OCI-LY1 (cell line): ENCODE measurements around the gene CPT2.

Source experiments
- H2AFZ ChIP-seq: fragments of 200-600 bp; sonication (generic), shearing (Covaris generic); 2 replicates; pipeline ENCODE4 v1.6.0; 2014; ENCODE audit warnings: antibody characterized with exemption, mild to moderate bottlenecking, low read length
- H3F3A ChIP-seq: fragments of 200-600 bp; sonication (generic), shearing (Covaris generic); 2 replicates; pipeline ENCODE4 v1.6.0; 2014; ENCODE audit warnings: mild to moderate bottlenecking, antibody characterized with exemption, low read length, moderate library complexity; ENCODE audit not compliant: insufficient read depth
- H3K27ac ChIP-seq: fragments of 200-600 bp; sonication (generic); 2 replicates; pipeline ENCODE4 v1.5.1; 2014; ENCODE audit warnings: low read length, mixed run types, mild to moderate bottlenecking, low read depth; ENCODE audit not compliant: poor library complexity, severe bottlenecking
- H3K27me3 ChIP-seq: fragments of 200-600 bp; sonication (generic); 2 replicates; pipeline ENCODE4 v1.6.0; 2014; ENCODE audit warnings: antibody characterized with exemption, mild to moderate bottlenecking, low read length, moderate library complexity; ENCODE audit not compliant: insufficient read depth
- H3K36me3 ChIP-seq: fragments of 200-600 bp; sonication (generic); 2 replicates; pipeline ENCODE4 v1.6.1; 2014; ENCODE audit warnings: mild to moderate bottlenecking, antibody characterized with exemption, low read length, moderate library complexity, mixed read lengths; ENCODE audit not compliant: insufficient read depth
- H3K4me1 ChIP-seq: fragments of 200-600 bp; sonication (generic); 2 replicates; pipeline ENCODE4 v1.5.1; 2014; ENCODE audit warnings: mild to moderate bottlenecking, low read length, moderate library complexity; ENCODE audit not compliant: insufficient read depth, severe bottlenecking
- H3K4me2 ChIP-seq: fragments of 200-600 bp; sonication (generic), shearing (Covaris generic); 2 replicates; pipeline ENCODE4 v1.6.1; 2014; ENCODE audit warnings: low read length
- H3K4me3 ChIP-seq: fragments of 200-600 bp; sonication (generic); 2 replicates; pipeline ENCODE4 v1.5.1; 2014; ENCODE audit warnings: low read length, low read depth, mild to moderate bottlenecking, mixed read lengths; ENCODE audit not compliant: poor library complexity, severe bottlenecking
- H3K79me2 ChIP-seq: fragments of 200-600 bp; shearing (Covaris generic); 2 replicates; pipeline ENCODE4 v1.6.1; 2016; ENCODE audit warnings: mixed run types, low read length, mixed read lengths; ENCODE audit not compliant: insufficient read depth
- H3K9ac ChIP-seq: fragments of 200-600 bp; sonication (generic), shearing (Covaris generic); 2 replicates; pipeline ENCODE4 v1.6.1; 2014; ENCODE audit warnings: mild to moderate bottlenecking, low read length, mixed read lengths
- H3K9me2 ChIP-seq: fragments of 200-600 bp; sonication (generic), shearing (Covaris generic); 2 replicates; pipeline ENCODE4 v1.6.1; 2014; ENCODE audit warnings: low read depth, mild to moderate bottlenecking, low read length, mixed read lengths
- H3K9me3 ChIP-seq: fragments of 200-600 bp; shearing (Covaris generic); 2 replicates; pipeline ENCODE4 v1.6.1; 2014; ENCODE audit warnings: low read length, mixed read lengths
- H4K20me1 ChIP-seq: fragments of 200-600 bp; sonication (generic), shearing (Covaris generic); 2 replicates; pipeline ENCODE4 v1.6.0; 2016; ENCODE audit warnings: mild to moderate bottlenecking, low read length; ENCODE audit not compliant: insufficient read depth
- CTCF ChIP-seq: fragments of 200-600 bp; sonication (generic), shearing (Covaris generic); IDR thresholded peaks from 2 replicates; pipeline ENCODE4 v1.5.1; 2017; ENCODE audit warnings: mild to moderate bottlenecking, antibody characterized with exemption, low read length, moderate library complexity, mixed read lengths
- EZH2 ChIP-seq: fragments of 200-600 bp; sonication (generic), shearing (Covaris generic); IDR thresholded peaks from 2 replicates; pipeline ENCODE4 v1.8.0; 2017; ENCODE audit warnings: borderline replicate concordance, mixed run types, mild to moderate bottlenecking, antibody characterized with exemption, low read length, moderate library complexity, mixed read lengths

CPT2 gene

GRCh38 chr1:53172426-53173128, 24.0 kb upstream of the CPT2 start:
- peaks cover 5% of the 10 kb centered on the region for H3K4me1 ChIP-seq
- no peaks in the 10 kb centered on the region for H3K9me3 ChIP-seq
- H3K4me2 ChIP-seq: no peak overlapping the region
- TF ChIP-seq CTCF: no peak
- TF ChIP-seq EZH2: no peak
- no peak overlapping the region for H3K9ac ChIP-seq
- H3K9me2 ChIP-seq: no peaks in the 10 kb centered on the region
- no peak overlapping the region for H3K4me3 ChIP-seq
- H3K79me2 ChIP-seq: no peaks in the 10 kb centered on the region
- no peak overlapping the region for H3K27ac ChIP-seq
- no peaks in the 10 kb centered on the region for H4K20me1 ChIP-seq
- no peaks in the 10 kb centered on the region for H3K27me3 ChIP-seq
- H2AFZ ChIP-seq: no peak overlapping the region
- H3K36me3 ChIP-seq: no peaks in the 10 kb centered on the region
- no peaks in the 10 kb centered on the region for H3F3A ChIP-seq

- TF ChIP-seq EZH2: no peak
- Histone ChIP-seq H3K9me3 (no peaks in the 10 kb centered on the region), H3K27me3 (0 out of 2 replicates have a peak, but pooled peaks cover 5% of the 10 kb centered on the region), H3K36me3 (no peaks in the 10 kb centered on the region), H2AFZ (no peak overlapping the region), H3F3A (no peaks in the 10 kb centered on the region), H3K4me3 (no peak overlapping the region), H3K9me2 (no peaks in the 10 kb centered on the region), H3K4me2 (no peak overlapping the region), H3K27ac (no peak overlapping the region), H3K4me1 (peaks cover 5% of the 10 kb centered on the region), H4K20me1 (no peaks in the 10 kb centered on the region), H3K9ac (no peak overlapping the region), H3K79me2 (no peaks in the 10 kb centered on the region)
Measured at GRCh38 chr1:53174971-53175913, 21.4 kb upstream of the CPT2 start.

- H2AFZ ChIP-seq: no peak overlapping the region
- no peaks in the 10 kb centered on the region for H3K9me3 ChIP-seq
- H3K27ac ChIP-seq: no peak overlapping the region
- H4K20me1 ChIP-seq: no peaks in the 10 kb centered on the region
- no peaks in the 10 kb centered on the region for H3K36me3 ChIP-seq
- no peaks in the 10 kb centered on the region for H3K9me2 ChIP-seq
- no peak overlapping the region for H3K4me2 ChIP-seq
- TF ChIP-seq CTCF (no peak), EZH2 (no peak)
- H3K27me3 ChIP-seq: peaks cover 11% of the 10 kb centered on the region; the same call in 1 of the 2 replicates
- H3K4me3 ChIP-seq: no peak overlapping the region
- H3F3A ChIP-seq: no peaks in the 10 kb centered on the region
- H3K79me2 ChIP-seq: no peaks in the 10 kb centered on the region
- H3K9ac ChIP-seq: no peak overlapping the region
- H3K4me1 ChIP-seq: peaks cover 5% of the 10 kb centered on the region
Measured at GRCh38 chr1:53176452-53177208, 20.0 kb upstream of the CPT2 start.
